Measurements from ENCODE around the gene TWIST2. TPM values are rescaled to one million over a fixed set of nuclear protein-coding genes. Genes with fewer than 3 reads are reported as not detected.

The TWIST2 gene
- total RNA-seq, 2 experiments from 2014 or later, result not detected

DNA sequence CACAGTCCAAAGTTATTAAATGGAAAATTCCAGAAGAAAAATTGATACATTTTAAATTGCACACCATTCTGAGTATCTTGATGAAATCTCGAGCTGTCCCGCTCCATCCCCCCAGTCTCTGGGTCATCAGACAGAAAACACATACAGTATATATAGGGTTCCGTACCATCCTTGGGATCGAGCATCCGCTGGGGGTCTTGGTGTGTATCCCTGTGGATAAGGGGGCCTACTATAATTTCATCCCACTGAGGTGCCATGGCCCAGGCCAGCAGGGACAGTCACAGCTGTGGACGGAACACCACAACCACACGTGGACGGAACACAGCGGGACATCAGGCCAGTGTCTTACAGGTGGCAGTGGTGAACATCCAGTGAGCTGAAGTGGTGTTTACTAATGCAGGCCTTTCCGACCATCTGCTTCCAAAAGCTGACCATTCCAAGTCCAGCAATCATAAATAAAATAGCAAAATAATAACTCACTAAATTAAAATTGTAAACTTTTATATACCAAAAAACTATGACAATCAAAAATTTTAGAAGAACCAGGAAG, 14.0 kb downstream of the TWIST2 start:
- no peak for ATAC-seq
- intact Hi-C loops (cut with DNase I, micrococcal nuclease), result no loop called here
- CTCF ChIA-PET, result interaction anchor here (0.8 kb wide), 1 partner anchor 18 kb away, joined by 3 read pairs; no protein-coding TSS in a partner anchor
- Mint-ChIP-seq H3K9me3 (ENCODE audit: low read depth) (no peaks in the 10 kb centered on the region), H3K36me3 (ENCODE audit: low read depth) (no peaks in the 10 kb centered on the region), H3K27ac (no peak overlapping the region), H3K4me1 (peaks cover 3% of the 10 kb centered on the region), H3K4me3 (no peak overlapping the region), H3K27me3 (peaks cover 8% of the 10 kb centered on the region)
- POLR2A ChIA-PET, result no interaction called here
- no peak for DNase-seq

DNA sequence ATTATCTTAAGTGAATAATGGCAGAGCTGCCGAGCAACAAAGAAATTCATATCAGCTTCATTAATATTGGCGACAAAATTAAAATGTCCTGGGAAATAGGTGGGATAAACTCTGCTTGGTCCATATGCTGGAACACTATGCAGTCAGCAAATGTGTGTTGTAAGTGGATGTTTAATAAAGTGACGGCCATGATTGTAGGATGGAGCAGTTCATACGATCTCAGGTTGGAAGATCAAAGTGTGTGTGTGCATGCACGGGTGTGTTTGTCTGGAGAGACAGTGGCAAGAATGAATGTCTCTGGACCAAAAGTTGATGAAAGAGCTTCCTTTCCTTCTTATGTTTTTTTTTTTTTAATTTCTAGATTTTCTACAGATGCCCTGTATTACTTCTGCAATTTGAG, 14.8 kb downstream of the TWIST2 start:
- no peak overlapping the region for H3K27ac Mint-ChIP-seq
- DNase-seq (no peak), ATAC-seq (no peak)
- H3K36me3 Mint-ChIP-seq (ENCODE audit: low read depth), result no peaks in the 10 kb centered on the region
- ChIA-PET POLR2A (no interaction called here), CTCF (interaction anchor here (0.8 kb wide), 1 partner anchor 17 kb away, joined by 3 read pairs; no protein-coding TSS in a partner anchor)
- peaks cover 8% of the 10 kb centered on the region for H3K27me3 Mint-ChIP-seq
- intact Hi-C loops (cut with DNase I, micrococcal nuclease), result no loop called here
- H3K4me1 Mint-ChIP-seq, result peaks cover 3% of the 10 kb centered on the region
- no peaks in the 10 kb centered on the region for H3K9me3 Mint-ChIP-seq (ENCODE audit: low read depth)
- H3K4me3 Mint-ChIP-seq, result no peak overlapping the region

GRCh38 chr2:238863231-238863630, 15.3 kb downstream of the TWIST2 start:
- Mint-ChIP-seq H3K27me3 (peaks cover 8% of the 10 kb centered on the region), H3K9me3 (ENCODE audit: low read depth) (no peaks in the 10 kb centered on the region), H3K4me3 (no peak overlapping the region), H3K4me1 (peaks cover 3% of the 10 kb centered on the region), H3K36me3 (ENCODE audit: low read depth) (no peaks in the 10 kb centered on the region), H3K27ac (no peak overlapping the region)
- DNase-seq, result no peak
- ATAC-seq, result no peak
- POLR2A ChIA-PET, result no interaction called here
- CTCF ChIA-PET, result no interaction called here
- intact Hi-C loops (cut with DNase I, micrococcal nuclease), result no loop called here

DNA sequence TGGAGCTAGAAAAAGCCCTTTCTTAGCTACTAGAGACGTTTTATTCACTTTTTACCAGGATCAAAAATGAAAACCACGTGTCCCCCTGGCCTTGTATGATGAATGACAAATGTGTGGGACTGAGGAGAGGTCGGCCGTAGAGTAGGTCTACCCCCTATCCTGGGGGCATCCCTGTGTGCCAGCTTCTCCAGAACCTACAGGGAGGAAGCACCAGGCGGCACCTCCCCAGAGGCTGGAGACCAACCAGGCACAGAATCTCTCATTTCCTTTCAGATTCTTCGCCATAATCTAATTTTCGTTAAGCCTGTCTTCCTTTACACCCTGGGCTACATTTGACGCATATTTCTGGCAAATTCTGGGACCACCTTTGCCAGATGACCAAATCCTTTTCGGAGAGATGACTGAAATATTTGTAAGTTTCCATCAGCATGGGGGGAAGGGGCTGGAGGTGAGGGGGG, 15.9 kb downstream of the TWIST2 start:
- ChIA-PET POLR2A (no interaction called here), CTCF (no interaction called here)
- Mint-ChIP-seq H3K9me3 (ENCODE audit: low read depth) (no peaks in the 10 kb centered on the region), H3K27me3 (peaks cover 6% of the 10 kb centered on the region), H3K27ac (no peak overlapping the region), H3K4me1 (peaks cover 3% of the 10 kb centered on the region), H3K4me3 (no peak overlapping the region), H3K36me3 (ENCODE audit: low read depth) (no peaks in the 10 kb centered on the region)
- intact Hi-C loops (cut with DNase I, micrococcal nuclease), result no loop called here
- DNase-seq, result no peak
- no peak for ATAC-seq

GRCh38 chr2:238864207-238865014, 16.5 kb downstream of the TWIST2 start:
- H3K9me3 Mint-ChIP-seq (ENCODE audit: low read depth), result no peaks in the 10 kb centered on the region
- intact Hi-C loops (cut with DNase I, micrococcal nuclease), result no loop called here
- ChIA-PET CTCF (no interaction called here), POLR2A (no interaction called here)
- peak; percentile 100 for ATAC-seq
- H3K36me3 Mint-ChIP-seq (ENCODE audit: low read depth), result no peaks in the 10 kb centered on the region
- peaks cover 3% of the 10 kb centered on the region for H3K4me1 Mint-ChIP-seq
- H3K27ac Mint-ChIP-seq, result no peak overlapping the region
- H3K4me3 Mint-ChIP-seq, result no peak overlapping the region
- H3K27me3 Mint-ChIP-seq, result peaks cover 6% of the 10 kb centered on the region
- DNase-seq, result peak; percentile 85

DNA sequence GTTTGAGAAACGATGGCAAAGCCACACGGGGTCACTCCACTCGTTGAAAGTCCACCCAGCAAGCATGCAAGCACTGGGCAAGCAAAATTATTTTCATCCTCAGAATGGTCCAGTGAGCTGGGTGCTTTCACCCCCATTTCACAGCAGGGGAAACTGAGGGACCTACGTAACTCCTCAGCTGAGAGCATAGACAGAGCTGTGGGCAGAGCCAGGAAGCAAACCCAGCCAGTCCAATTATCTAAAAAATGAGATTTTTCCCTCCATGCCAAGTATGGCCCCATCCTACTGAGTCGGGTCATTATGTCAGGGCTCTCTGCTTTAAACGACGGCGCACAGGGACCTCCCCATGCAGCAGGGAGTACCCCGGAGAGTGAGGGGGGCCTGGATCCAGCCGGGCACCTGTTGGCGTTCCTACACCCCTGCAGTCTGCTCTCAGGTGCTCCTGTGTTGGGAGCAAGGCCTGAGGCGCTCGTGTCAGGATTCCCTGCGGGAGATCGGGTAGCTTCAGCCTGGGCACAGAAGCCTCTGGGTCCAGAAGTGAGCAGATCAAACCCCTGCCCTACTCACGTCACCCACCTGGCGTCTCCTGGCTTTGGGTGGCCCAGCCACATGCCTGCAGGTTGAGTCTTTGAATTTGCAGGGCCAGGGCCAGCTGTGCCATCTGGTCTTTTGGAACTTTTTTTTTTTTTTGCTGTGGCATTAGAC, 17.3 kb downstream of the TWIST2 start:
- no peaks in the 10 kb centered on the region for H3K9me3 Mint-ChIP-seq (ENCODE audit: low read depth)
- H3K27me3 Mint-ChIP-seq, result peaks cover 2% of the 10 kb centered on the region
- no peak overlapping the region for H3K27ac Mint-ChIP-seq
- H3K4me1 Mint-ChIP-seq, result peaks cover 3% of the 10 kb centered on the region
- intact Hi-C loops (cut with DNase I, micrococcal nuclease), result no loop called here
- no peak overlapping the region for H3K4me3 Mint-ChIP-seq
- DNase-seq (no peak), ATAC-seq (no peak)
- H3K36me3 Mint-ChIP-seq (ENCODE audit: low read depth), result no peaks in the 10 kb centered on the region
- ChIA-PET CTCF (no interaction called here), POLR2A (no interaction called here)

DNA sequence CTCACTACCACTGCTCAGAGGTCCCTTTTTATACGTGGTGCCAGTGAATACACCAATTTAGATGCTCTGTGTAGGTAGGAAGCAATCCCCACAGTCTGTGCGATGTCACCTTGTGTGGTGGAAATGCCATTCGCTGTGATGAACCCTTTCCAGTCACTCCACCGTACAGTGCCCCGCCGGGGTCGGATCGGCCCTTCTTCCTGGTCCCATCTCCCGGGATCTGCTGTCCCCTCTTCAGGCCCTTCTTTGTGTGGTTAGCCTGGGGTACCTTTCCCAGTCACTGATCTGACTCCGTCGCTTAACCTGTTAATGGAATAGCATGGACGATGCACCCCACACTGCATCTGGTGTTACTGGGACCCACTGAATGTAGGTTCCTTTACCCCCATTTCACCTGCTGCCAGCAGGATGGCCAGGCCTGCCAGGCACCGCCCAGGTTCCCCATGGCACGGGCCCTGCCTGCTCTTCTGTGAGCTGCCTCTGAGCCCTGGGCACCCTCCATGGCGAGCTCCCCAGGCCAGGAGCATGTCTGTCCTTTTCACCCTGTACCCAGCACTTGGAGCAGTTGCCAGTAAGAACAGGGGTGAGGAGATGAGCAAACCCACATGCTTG, 18.0 kb downstream of the TWIST2 start:
- Mint-ChIP-seq H3K27me3 (peaks cover 2% of the 10 kb centered on the region), H3K4me3 (no peak overlapping the region), H3K36me3 (ENCODE audit: low read depth) (no peaks in the 10 kb centered on the region), H3K4me1 (peaks cover 3% of the 10 kb centered on the region), H3K27ac (no peak overlapping the region), H3K9me3 (ENCODE audit: low read depth) (no peaks in the 10 kb centered on the region)
- intact Hi-C loops (cut with DNase I, micrococcal nuclease), result no loop called here
- ChIA-PET CTCF (no interaction called here), POLR2A (no interaction called here)
- no peak for ATAC-seq
- no peak for DNase-seq

- DNase-seq (no peak), ATAC-seq (no peak)
- H3K27ac Mint-ChIP-seq, result no peak overlapping the region
- peaks cover 2% of the 10 kb centered on the region for H3K27me3 Mint-ChIP-seq
- CTCF ChIA-PET, result no interaction called here
- intact Hi-C loops (cut with DNase I, micrococcal nuclease), result no loop called here
- POLR2A ChIA-PET, result no interaction called here
- peaks cover 3% of the 10 kb centered on the region for H3K4me1 Mint-ChIP-seq
- H3K9me3 Mint-ChIP-seq (ENCODE audit: low read depth), result no peaks in the 10 kb centered on the region
- H3K4me3 Mint-ChIP-seq, result no peak overlapping the region
- no peaks in the 10 kb centered on the region for H3K36me3 Mint-ChIP-seq (ENCODE audit: low read depth)
These were observed 18.9 kb downstream of the TWIST2 start for GRCh38 chr2:238866656-238867277.

- POLR2A ChIA-PET, result no interaction called here
- CTCF ChIA-PET, result no interaction called here
- ATAC-seq (no peak), DNase-seq (no peak)
- Mint-ChIP-seq H3K36me3 (ENCODE audit: low read depth) (no peaks in the 10 kb centered on the region), H3K9me3 (ENCODE audit: low read depth) (no peaks in the 10 kb centered on the region), H3K27ac (no peak overlapping the region), H3K4me3 (no peak overlapping the region), H3K27me3 (peaks cover 6% of the 10 kb centered on the region), H3K4me1 (peaks cover 3% of the 10 kb centered on the region)
- intact Hi-C loops (cut with DNase I, micrococcal nuclease), result no loop called here
These were observed 20.2 kb downstream of the TWIST2 start for GRCh38 chr2:238868067-238868524.

- DNase-seq, result no peak
- Mint-ChIP-seq H3K27me3 (peaks cover 10% of the 10 kb centered on the region), H3K9me3 (ENCODE audit: low read depth) (no peaks in the 10 kb centered on the region), H3K4me1 (peaks cover 3% of the 10 kb centered on the region), H3K27ac (no peak overlapping the region), H3K36me3 (ENCODE audit: low read depth) (no peaks in the 10 kb centered on the region), H3K4me3 (no peak overlapping the region)
- ATAC-seq, result no peak
- ChIA-PET CTCF (no interaction called here), POLR2A (no interaction called here)
- intact Hi-C loops (cut with DNase I, micrococcal nuclease), result no loop called here
These were observed 20.9 kb downstream of the TWIST2 start for GRCh38 chr2:238868616-238869292.

Measured in activated CD4-positive, alpha-beta T cell treated with anti-CD3 and anti-CD28 coated beads for 36 hours (primary cell).